Psoas muscle (tissue), 8 donors: ENCODE results near the gene ACSM6. TPM values are rescaled to one million over a fixed set of nuclear protein-coding genes. Genes with fewer than 3 reads are reported as not detected.
"Not testable (repeated sequence)": the region's sequence is repeated elsewhere in the genome, so short reads cannot be mapped to it uniquely, and the experiment has no call there.

Source experiments
- ATAC-seq, 4 donors: fragments of 200-7000 bp; cut with Tn5 transposase; one replicate each; pipeline ENCODE4 v1.9.1; 2020; ENCODE audit warnings: moderate library complexity in 3 of 4, mild to moderate bottlenecking in 2 of 4
- DNase-seq, 2 donors: peaks; one replicate each; pipeline ENCODE4 v3.0.0-alpha.2; 2020
- H3K27ac ChIP-seq: fragments of 200-600 bp; one replicate; pipeline ENCODE4 v1.8.0; 2022
- H3K27me3 ChIP-seq, 3 donors: fragments of 200-600 bp in 1 of 3; one replicate each; pipeline versions ENCODE4 v1.6.1 to v1.8.0; 2013 to 2022; ENCODE audit warnings: low read length in 2 of 3, mild to moderate bottlenecking in 2 of 3, moderate library complexity in 1 of 3; ENCODE audit not compliant: insufficient read depth in 3 of 3
- H3K36me3 ChIP-seq, 2 donors: fragments of 200-600 bp in 1 of 2; one replicate each; pipeline versions ENCODE4 v1.6.1 to v1.8.0; 2013 to 2022; ENCODE audit warnings: low read depth in 1 of 2, mild to moderate bottlenecking in 1 of 2, moderate library complexity in 1 of 2; ENCODE audit not compliant: insufficient read depth in 1 of 2
- H3K4me1 ChIP-seq: fragments of 200-600 bp; one replicate; pipeline ENCODE4 v1.8.0; 2022
- H3K4me3 ChIP-seq: fragments of 200-600 bp; one replicate; pipeline ENCODE4 v1.8.0; 2022; ENCODE audit warnings: mild to moderate bottlenecking
- H3K9me3 ChIP-seq: fragments of 200-600 bp; one replicate; pipeline ENCODE4 v1.8.0; 2022
- WGBS, 3 donors: extraction: QIAGEN DNeasy Blood & Tissue Kit; methylation state at CpG; one replicate each; pipeline versions ENCODE4 v1.1.6 to v1.1.7; 2013; 5-methylcytosine and 5-hydroxymethylcytosine counted together
- intact Hi-C, 2 donors: fragments of 100-400 bp; cut with DNase I; formaldehyde crosslinking; loops; one replicate each; pipeline versions ENCODE4 v1.11.0 to v1.14.2; 2022
- polyA plus RNA-seq, 3 donors: library from polyadenylated mRNA; stranded (reverse); fragments of 200-250 nt; gene quantifications; one replicate each; pipeline ENCODE4 v1.2.3, GENCODE V29; 2013
- total RNA-seq, 4 donors: library from RNA; stranded (reverse); fragmentation: NEBNext Ultra II Directional in 2 of 4; extraction: Animal tissue kit (Norgen Biotek cat#: 25700) in 2 of 4; gene quantifications; one replicate each; pipeline versions ENCODE4 v1.2.1 to v1.2.4, GENCODE V29; 2021 to 2023
- TF ChIP-seq, protein P1 (sequence below): fragments of 200-600 bp; IDR thresholded peaks from one replicate; pipeline ENCODE4 v1.8.0; 2022; ENCODE audit warnings: antibody characterized with exemption
- donor health status: healthy with polysubstance abuse.
- donor health status: DM: no; HTN: no; CAD: no; lungs with moderate emphysema.
- donor health status: Bipolar disorder and iron deficiency.
- donor health status: healthy.
- donor health status: DM: yes; HTN: yes; CAD: no.
- donor health status: DM: no; HTN: no; CAD: no.
- donor health status: DM: no; HTN: no; CAD: no.
- donor health status: DM: yes; HTN: yes; CAD: no.

Gene ACSM6
- total and polyA plus RNA-seq, 7 donors = not detected

DNA sequence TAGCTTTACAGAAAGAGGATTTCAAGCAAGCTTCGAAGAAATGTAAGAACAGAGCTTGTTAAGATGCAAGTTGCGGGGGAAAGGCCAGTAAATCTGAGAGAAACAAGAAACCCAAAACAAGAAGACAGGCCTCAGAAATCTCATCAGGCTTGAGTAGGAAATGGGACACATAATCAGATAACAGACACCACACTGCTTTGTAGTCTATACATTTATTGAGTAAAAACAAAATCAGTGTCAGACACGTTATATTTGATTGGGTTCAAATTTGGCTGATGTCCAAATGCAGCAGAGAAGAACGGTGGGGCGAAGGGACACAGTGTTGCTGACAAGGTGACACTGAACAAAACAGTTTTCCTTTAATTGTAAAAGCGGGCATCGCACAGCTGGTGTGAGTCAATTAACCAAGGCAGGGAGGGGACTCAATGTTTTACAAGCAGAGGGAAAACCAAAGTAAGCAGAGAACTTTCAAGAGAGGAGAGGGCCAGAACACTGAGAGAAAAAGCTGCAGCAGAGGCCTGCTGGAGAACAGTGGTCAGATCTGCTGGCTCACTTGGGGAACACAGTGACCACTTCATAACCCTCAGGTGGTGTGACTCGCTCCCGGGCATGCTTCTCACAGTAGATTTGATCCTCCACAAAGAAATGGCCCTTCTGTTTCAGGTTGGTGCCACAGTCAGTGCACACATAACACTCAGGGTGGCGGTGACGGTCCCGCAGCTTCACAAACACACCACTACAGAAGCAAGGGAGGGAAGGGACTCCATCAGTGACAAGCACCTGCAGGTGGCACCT is 43.5 kb downstream of the ACSM6 start:
- H3K27ac ChIP-seq = no peak overlapping the region
- peaks cover 3 to 63% of the 10 kb centered on the region in 2 donors for H3K36me3 ChIP-seq
- intact Hi-C loops = loop anchor here in 1 of 2 donors (5.0 kb wide), 1 partner anchor 55 kb away; no protein-coding TSS in a partner anchor

DNA sequence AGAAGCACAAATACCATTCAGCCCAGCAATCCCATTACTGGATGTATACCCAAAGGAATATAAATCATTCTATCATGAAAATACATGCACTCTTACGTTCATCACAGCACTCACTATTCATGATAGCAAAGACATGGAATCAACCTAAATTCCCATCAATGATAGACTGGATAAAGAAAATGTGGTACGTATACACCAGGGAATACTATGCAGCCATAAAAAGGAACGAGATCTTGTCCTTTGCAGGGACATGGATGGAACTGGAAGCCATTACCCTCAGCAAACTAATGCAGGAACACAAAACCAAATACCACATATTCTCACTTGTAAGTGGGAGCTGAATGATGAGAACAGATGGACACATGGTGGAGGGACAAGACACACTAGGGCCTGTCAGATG is 46.1 kb downstream of the ACSM6 start:
- H3K4me3 ChIP-seq, intact Hi-C loops, H3K27ac ChIP-seq, H3K4me1 ChIP-seq, ATAC-seq, DNase-seq, H3K9me3 ChIP-seq, H3K27me3 ChIP-seq: not testable (repeated sequence)
- WGBS, 3 donors = 75 to 94% (median 93%) methylated on average over 3 of the region's 3 CpGs
- peaks cover 3 to 63% of the 10 kb centered on the region in 2 donors for H3K36me3 ChIP-seq

More for the DNA sequence above, 43.5 kb downstream of the ACSM6 start:
- DNase-seq (no peak), ATAC-seq (no peak)
- TF ChIP-seq, protein P1, sequence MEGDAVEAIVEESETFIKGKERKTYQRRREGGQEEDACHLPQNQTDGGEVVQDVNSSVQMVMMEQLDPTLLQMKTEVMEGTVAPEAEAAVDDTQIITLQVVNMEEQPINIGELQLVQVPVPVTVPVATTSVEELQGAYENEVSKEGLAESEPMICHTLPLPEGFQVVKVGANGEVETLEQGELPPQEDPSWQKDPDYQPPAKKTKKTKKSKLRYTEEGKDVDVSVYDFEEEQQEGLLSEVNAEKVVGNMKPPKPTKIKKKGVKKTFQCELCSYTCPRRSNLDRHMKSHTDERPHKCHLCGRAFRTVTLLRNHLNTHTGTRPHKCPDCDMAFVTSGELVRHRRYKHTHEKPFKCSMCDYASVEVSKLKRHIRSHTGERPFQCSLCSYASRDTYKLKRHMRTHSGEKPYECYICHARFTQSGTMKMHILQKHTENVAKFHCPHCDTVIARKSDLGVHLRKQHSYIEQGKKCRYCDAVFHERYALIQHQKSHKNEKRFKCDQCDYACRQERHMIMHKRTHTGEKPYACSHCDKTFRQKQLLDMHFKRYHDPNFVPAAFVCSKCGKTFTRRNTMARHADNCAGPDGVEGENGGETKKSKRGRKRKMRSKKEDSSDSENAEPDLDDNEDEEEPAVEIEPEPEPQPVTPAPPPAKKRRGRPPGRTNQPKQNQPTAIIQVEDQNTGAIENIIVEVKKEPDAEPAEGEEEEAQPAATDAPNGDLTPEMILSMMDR = no peak
- Histone ChIP-seq H3K27me3 (no peaks in the 10 kb centered on the region), H3K4me3 (no peak overlapping the region), H3K9me3 (no peaks in the 10 kb centered on the region), H3K4me1 (peaks cover 8% of the 10 kb centered on the region)
- 83 to 89% (median 88%) methylated on average over 12 of the region's 12 CpGs for WGBS, 3 donors

DNA sequence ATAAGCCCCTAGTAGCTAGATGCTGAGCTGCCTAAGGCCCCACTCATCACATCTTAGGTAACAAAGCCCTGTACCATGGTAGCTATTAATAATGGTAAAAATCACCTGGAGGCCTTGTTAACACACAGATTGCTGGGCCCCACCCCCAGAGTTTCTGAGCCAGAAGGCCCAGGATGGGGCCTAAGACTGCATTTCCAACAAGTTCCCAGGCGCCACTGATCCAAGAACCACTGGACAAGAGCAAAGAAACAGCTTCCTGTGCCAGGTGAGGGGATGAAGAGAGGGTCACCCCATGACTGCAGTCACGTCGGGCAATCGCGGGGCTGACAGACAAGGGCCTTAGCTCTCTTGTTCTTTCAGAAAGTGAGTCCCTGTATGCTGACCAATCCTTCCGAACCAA is 46.8 kb downstream of the ACSM6 start:
- peaks cover 9% of the 10 kb centered on the region for H3K4me1 ChIP-seq
- H3K9me3 ChIP-seq = no peaks in the 10 kb centered on the region
- 80 to 96% (median 93%) methylated on average over 6 of the region's 6 CpGs for WGBS, 3 donors
- ATAC-seq = no peak
- H3K36me3 ChIP-seq = peaks cover 3 to 69% of the 10 kb centered on the region in 2 donors
- TF ChIP-seq, protein P1 = no peak
- H3K27me3 ChIP-seq = no peaks in the 10 kb centered on the region
- intact Hi-C loops = no loop called here
- H3K4me3 ChIP-seq = no peak overlapping the region
- no peak overlapping the region for H3K27ac ChIP-seq
- no peak for DNase-seq

DNA sequence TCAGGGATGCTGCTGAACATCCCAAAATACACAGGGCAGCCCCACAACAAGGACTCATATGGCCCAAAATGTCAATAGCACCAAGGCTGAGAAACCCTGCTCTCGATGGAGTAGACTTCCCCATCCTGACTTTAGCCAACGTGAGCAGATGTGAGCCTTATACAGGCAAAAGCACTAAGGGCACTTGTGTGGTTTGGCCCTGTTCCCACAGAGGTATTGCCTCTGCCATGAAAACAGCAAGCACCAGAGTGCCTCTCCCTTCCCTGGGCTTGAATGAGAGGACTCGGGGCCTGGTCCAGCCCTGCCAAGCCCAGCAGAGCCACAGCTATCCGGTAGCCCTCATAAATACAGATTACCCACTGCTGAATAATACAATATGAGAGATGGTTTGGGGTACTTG is 47.5 kb downstream of the ACSM6 start:
- H3K36me3 ChIP-seq = peaks cover 3 to 73% of the 10 kb centered on the region in 2 donors
- peaks cover 6% of the 10 kb centered on the region for H3K4me1 ChIP-seq
- DNase-seq = no peak
- intact Hi-C loops = no loop called here
- H3K27me3 ChIP-seq = no peaks in the 10 kb centered on the region
- H3K4me3 ChIP-seq = no peak overlapping the region
- ATAC-seq = no peak
- TF ChIP-seq, protein P1 = no peak
- no peak overlapping the region for H3K27ac ChIP-seq
- no peaks in the 10 kb centered on the region for H3K9me3 ChIP-seq
- 59 to 75% (median 73%) methylated on average over 4 of the region's 4 CpGs for WGBS, 3 donors

DNA sequence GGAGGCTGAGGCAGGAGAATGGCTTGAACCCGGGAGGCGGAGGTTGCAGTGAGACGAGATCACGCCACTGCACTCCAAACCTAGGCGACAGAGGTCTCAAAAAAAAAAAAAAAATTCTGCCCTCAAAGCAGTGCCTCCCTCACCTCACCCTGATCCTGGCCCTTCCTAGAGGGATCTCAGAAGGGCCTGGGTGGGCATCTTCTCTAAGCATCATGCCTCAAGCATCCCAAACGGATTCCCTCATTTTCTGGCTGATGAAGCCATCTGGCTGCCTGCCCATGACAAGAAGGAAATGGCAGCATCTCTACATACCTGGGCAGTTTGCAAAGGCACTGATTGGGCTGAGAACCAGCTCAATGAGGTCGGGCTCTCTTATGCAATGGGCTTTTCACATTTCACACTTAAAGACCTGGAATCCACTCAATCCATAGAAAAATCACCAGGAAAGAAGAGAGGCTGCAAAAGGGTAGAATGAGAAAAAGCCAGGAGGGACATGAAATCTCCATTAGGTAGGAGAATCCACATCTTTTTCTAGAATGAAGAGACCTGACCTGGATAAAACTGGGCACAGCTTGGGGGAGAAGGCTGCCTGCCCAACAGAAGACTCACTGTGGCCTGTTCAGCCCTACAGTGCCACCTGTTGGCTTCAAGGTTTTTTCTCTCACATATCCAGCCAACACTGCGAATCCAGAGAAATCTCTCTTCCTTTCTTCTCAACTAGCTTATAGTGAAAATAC is 48.7 kb downstream of the ACSM6 start:
- intact Hi-C loops = loop anchor here in 1 of 2 donors (2.0 kb wide), 1 partner anchor 110 kb away; no protein-coding TSS in a partner anchor
- peak in 3 of 4 donors; percentile 39 to 67 (median 50) for ATAC-seq
- no peaks in the 10 kb centered on the region for H3K27me3 ChIP-seq
- H3K4me3 ChIP-seq = no peak overlapping the region
- H3K4me1 ChIP-seq = peaks cover 17% of the 10 kb centered on the region
- TF ChIP-seq, protein P1 = peak; percentile 49
- WGBS, 3 donors = 77 to 82% (median 82%) methylated on average over 8 of the region's 8 CpGs
- peak overlapping the region; percentile 16 for H3K27ac ChIP-seq
- no peaks in the 10 kb centered on the region for H3K9me3 ChIP-seq
- peaks cover under 1 to 63% of the 10 kb centered on the region in 2 donors for H3K36me3 ChIP-seq
- DNase-seq = no peak
